Measurements from ENCODE around the gene GABPB2.

DNA sequence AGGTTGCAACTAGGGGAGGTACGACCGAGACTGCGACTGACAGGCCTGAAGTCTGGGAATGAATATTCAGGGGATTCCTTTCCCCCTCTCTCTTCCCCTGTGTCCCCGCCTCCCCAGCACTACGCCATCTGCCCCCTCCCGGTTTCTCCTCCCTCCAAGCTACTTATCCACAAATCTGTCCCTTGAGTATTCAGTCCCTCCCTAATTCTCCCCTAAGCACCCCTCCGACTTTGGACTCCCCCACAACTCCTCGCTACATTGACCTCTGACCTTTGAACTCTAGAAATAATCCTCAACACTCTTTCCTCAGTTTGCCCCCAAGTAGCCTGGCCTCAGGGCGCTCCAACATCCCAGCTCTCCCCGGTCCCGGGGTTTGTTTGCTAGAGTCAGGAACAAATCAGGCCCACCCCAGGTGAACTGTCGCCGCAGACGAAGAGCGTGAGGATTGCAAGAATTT lies 94.7 kb downstream of the GABPB2 start:
- TF ChIP-seq, protein P1, sequence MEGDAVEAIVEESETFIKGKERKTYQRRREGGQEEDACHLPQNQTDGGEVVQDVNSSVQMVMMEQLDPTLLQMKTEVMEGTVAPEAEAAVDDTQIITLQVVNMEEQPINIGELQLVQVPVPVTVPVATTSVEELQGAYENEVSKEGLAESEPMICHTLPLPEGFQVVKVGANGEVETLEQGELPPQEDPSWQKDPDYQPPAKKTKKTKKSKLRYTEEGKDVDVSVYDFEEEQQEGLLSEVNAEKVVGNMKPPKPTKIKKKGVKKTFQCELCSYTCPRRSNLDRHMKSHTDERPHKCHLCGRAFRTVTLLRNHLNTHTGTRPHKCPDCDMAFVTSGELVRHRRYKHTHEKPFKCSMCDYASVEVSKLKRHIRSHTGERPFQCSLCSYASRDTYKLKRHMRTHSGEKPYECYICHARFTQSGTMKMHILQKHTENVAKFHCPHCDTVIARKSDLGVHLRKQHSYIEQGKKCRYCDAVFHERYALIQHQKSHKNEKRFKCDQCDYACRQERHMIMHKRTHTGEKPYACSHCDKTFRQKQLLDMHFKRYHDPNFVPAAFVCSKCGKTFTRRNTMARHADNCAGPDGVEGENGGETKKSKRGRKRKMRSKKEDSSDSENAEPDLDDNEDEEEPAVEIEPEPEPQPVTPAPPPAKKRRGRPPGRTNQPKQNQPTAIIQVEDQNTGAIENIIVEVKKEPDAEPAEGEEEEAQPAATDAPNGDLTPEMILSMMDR (IDR thresholded peaks at IDR 0.05; ENCODE audit: low read depth, low read length): no peak
- TF ChIP-seq EZH2phosphoT487 (IDR thresholded peaks at IDR 0.05; ENCODE audit: low read depth): no peak
